Gastrocnemius medialis (tissue), 4 donors: ENCODE data around the gene POLR2A.

Source experiments
- CTCF ChIP-seq, 5 experiments: fragments of 450-650 bp in 3 of 5; fragments of 200-600 bp in 2 of 5; sonication (generic) in 2 of 5; IDR thresholded peaks in 4 of 5; conservative IDR thresholded peaks in 1 of 5; 1 replicate in 4 of 5; 2 replicates in 1 of 5; pipeline ENCODE4 v1.5.1; 2016 to 2019; ENCODE audit warnings: antibody characterized with exemption in 5 of 5, mild to moderate bottlenecking in 3 of 5, moderate library complexity in 3 of 5
- POLR2A ChIP-seq, 2 donors: fragments of 450-650 bp; IDR thresholded peaks; one replicate each; pipeline ENCODE4 v1.6.1; 2017; ENCODE audit warnings: antibody characterized with exemption in 2 of 2, mild to moderate bottlenecking in 2 of 2, moderate library complexity in 2 of 2

- TF ChIP-seq CTCF (IDR thresholded peaks at IDR 0.05 in 4 of 5, conservative IDR thresholded peaks at IDR 0.05 in 1 of 5) (no peak), POLR2A (IDR thresholded peaks at IDR 0.05) (peak in 1 of 2 donors; percentile 6)
These were observed 17.4 kb upstream of the POLR2A start for GRCh38 chr17:7466639-7467341.
